ENCODE data around the gene CLMP. TPM values are rescaled to one million over a fixed set of nuclear protein-coding genes. Genes with fewer than 3 reads are reported as not detected.

The CLMP gene
- polyA plus RNA-seq, 2 of the 4 experiments (the other 2 are of a cell fraction) = 15.7 to 17.1 TPM

DNA sequence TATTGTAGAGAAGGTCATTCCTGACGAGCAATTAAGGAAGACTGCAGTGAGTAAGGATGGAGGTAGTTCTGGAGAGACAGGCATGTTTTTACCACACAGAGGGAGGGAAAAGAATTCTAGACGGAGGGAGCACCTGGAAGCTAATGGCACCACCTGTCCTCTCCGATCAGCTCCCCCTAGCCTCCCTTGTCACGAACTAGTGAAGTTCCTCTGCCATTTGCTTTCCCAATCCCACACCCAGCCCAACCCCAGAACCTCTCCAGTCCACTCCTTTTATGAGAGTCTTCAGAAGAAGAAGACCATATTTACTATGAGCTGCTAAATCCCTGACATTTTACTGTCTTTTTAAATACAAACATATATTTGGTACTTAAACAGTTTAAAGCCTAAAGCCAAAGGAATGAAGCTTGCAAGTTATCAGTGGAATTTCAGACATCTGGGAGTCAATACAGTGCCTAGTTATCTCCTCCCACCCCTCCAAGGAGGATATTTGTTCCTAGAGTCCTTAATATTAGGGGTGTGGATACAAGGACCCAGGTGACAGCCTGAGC lies 87.0 kb downstream of the CLMP start:
- no peak overlapping the region for H3K4me2 ChIP-seq
- WGBS (ENCODE audit: missing lambda C conversion rate) = 91% methylated on average over 4 of the region's 4 CpGs

DNA sequence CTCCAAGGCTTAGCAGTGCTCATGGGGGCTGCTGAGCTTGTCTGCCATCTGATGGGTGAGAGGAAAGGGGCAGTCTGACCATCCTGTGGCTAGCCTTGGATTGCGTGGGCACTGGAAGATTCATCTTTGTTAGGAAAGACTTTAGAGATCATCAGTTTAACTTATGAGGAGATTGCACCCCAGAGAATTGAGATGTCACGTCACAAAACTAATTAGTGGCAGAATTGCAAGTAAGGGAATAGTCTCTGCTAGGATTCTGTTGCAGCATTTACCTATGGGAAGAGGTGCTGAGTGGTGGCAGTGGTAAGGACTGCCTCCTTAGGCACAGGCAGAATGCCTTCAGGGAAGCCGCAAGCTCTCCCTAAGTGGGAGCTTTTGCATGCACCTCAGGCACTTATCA lies 90.4 kb downstream of the CLMP start:
- ChIA-PET CTCF (interaction anchor here (0.6 to 15.5 kb wide), 11 partner anchors 10 to 306 kb away, joined by 3 to 358 read pairs (median 6); no protein-coding TSS in a partner anchor), POLR2A (no interaction called here)
- FAIRE-seq (no peak), ATAC-seq (no peak), DNase-seq (ENCODE audit: low read depth in 1 of 2, low spot score in 1 of 2) (no peak)
- Histone ChIP-seq H3K4me1 (no peaks in the 10 kb centered on the region; the same call in 1 of the 3 replicates), H3K4me3 (no peak overlapping the region), H3K4me2 (no peak overlapping the region), H3K27ac (no peak overlapping the region), H3K9me3 (no peaks in the 10 kb centered on the region)
- 82% methylated on average over 3 of the region's 3 CpGs for WGBS (ENCODE audit: missing lambda C conversion rate)
- no peak for TF ChIP-seq POLR2A (IDR thresholded peaks at IDR 0.05; ENCODE audit: low read length)
- TF ChIP-seq TP53 (CRISPR knock-in tag; IDR thresholded peaks at IDR 0.05) = no peak
- TF ChIP-seq KDM1A (IDR thresholded peaks at IDR 0.05; ENCODE audit: low read depth) = no peak
- TF ChIP-seq, protein P1, sequence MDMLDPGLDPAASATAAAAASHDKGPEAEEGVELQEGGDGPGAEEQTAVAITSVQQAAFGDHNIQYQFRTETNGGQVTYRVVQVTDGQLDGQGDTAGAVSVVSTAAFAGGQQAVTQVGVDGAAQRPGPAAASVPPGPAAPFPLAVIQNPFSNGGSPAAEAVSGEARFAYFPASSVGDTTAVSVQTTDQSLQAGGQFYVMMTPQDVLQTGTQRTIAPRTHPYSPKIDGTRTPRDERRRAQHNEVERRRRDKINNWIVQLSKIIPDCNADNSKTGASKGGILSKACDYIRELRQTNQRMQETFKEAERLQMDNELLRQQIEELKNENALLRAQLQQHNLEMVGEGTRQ (IDR thresholded peaks at IDR 0.05) = no peak
- TF ChIP-seq, protein P2, sequence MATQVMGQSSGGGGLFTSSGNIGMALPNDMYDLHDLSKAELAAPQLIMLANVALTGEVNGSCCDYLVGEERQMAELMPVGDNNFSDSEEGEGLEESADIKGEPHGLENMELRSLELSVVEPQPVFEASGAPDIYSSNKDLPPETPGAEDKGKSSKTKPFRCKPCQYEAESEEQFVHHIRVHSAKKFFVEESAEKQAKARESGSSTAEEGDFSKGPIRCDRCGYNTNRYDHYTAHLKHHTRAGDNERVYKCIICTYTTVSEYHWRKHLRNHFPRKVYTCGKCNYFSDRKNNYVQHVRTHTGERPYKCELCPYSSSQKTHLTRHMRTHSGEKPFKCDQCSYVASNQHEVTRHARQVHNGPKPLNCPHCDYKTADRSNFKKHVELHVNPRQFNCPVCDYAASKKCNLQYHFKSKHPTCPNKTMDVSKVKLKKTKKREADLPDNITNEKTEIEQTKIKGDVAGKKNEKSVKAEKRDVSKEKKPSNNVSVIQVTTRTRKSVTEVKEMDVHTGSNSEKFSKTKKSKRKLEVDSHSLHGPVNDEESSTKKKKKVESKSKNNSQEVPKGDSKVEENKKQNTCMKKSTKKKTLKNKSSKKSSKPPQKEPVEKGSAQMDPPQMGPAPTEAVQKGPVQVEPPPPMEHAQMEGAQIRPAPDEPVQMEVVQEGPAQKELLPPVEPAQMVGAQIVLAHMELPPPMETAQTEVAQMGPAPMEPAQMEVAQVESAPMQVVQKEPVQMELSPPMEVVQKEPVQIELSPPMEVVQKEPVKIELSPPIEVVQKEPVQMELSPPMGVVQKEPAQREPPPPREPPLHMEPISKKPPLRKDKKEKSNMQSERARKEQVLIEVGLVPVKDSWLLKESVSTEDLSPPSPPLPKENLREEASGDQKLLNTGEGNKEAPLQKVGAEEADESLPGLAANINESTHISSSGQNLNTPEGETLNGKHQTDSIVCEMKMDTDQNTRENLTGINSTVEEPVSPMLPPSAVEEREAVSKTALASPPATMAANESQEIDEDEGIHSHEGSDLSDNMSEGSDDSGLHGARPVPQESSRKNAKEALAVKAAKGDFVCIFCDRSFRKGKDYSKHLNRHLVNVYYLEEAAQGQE (IDR thresholded peaks at IDR 0.05) = no peak
- TF ChIP-seq, protein P3, sequence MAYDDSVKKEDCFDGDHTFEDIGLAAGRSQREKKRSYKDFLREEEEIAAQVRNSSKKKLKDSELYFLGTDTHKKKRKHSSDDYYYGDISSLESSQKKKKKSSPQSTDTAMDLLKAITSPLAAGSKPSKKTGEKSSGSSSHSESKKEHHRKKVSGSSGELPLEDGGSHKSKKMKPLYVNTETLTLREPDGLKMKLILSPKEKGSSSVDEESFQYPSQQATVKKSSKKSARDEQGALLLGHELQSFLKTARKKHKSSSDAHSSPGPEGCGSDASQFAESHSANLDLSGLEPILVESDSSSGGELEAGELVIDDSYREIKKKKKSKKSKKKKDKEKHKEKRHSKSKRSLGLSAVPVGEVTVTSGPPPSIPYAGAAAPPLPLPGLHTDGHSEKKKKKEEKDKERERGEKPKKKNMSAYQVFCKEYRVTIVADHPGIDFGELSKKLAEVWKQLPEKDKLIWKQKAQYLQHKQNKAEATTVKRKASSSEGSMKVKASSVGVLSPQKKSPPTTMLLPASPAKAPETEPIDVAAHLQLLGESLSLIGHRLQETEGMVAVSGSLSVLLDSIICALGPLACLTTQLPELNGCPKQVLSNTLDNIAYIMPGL (CRISPR knock-in tag; IDR thresholded peaks at IDR 0.05; ENCODE audit: borderline replicate concordance) = no peak
- no peak for TF ChIP-seq BHLHE40 (IDR thresholded peaks at IDR 0.05; ENCODE audit: low read depth, low read length)
- TF ChIP-seq MYC (IDR thresholded peaks at IDR 0.05; ENCODE audit: borderline replicate concordance, low read length) = no peak
- no peak for TF ChIP-seq MAZ (IDR thresholded peaks at IDR 0.05; ENCODE audit: borderline replicate concordance, low read depth, low read length)
- TF ChIP-seq, protein P4, sequence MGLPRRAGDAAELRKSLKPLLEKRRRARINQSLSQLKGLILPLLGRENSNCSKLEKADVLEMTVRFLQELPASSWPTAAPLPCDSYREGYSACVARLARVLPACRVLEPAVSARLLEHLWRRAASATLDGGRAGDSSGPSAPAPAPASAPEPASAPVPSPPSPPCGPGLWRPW (IDR thresholded peaks at IDR 0.05) = no peak
- TF ChIP-seq HDAC2 (IDR thresholded peaks at IDR 0.05) = no peak
- TF ChIP-seq NFE2L2 (conservative IDR thresholded peaks at IDR 0.05; ENCODE audit: low read length) = no peak
- TF ChIP-seq FOSB (CRISPR knock-in tag; IDR thresholded peaks at IDR 0.05) = no peak
- no peak for TF ChIP-seq CHD4 (IDR thresholded peaks at IDR 0.05; ENCODE audit: borderline replicate concordance)

More for the DNA sequence above, 87.0 kb downstream of the CLMP start:
- no peaks in the 10 kb centered on the region for H3K9me3 ChIP-seq
- DNase-seq (ENCODE audit: low read depth in 1 of 2, low spot score in 1 of 2) = no peak
- no peak for ATAC-seq
- H3K27ac ChIP-seq = no peak overlapping the region
- ChIA-PET CTCF (interaction anchor here (0.7 to 15.5 kb wide), 7 partner anchors 74 to 211 kb away, joined by 3 to 358 read pairs (median 3); no protein-coding TSS in a partner anchor), POLR2A (no interaction called here)
- TF ChIP-seq, protein P5, sequence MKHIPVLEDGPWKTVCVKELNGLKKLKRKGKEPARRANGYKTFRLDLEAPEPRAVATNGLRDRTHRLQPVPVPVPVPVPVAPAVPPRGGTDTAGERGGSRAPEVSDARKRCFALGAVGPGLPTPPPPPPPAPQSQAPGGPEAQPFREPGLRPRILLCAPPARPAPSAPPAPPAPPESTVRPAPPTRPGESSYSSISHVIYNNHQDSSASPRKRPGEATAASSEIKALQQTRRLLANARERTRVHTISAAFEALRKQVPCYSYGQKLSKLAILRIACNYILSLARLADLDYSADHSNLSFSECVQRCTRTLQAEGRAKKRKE (CRISPR knock-in tag; IDR thresholded peaks at IDR 0.05; ENCODE audit: low read depth) = no peak
- TF ChIP-seq, protein P6, sequence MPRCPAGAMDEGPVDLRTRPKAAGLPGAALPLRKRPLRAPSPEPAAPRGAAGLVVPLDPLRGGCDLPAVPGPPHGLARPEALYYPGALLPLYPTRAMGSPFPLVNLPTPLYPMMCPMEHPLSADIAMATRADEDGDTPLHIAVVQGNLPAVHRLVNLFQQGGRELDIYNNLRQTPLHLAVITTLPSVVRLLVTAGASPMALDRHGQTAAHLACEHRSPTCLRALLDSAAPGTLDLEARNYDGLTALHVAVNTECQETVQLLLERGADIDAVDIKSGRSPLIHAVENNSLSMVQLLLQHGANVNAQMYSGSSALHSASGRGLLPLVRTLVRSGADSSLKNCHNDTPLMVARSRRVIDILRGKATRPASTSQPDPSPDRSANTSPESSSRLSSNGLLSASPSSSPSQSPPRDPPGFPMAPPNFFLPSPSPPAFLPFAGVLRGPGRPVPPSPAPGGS (IDR thresholded peaks at IDR 0.05) = no peak
- no peak for TF ChIP-seq RCOR1 (IDR thresholded peaks at IDR 0.05; ENCODE audit: low read depth, low read length)
- no peak for FAIRE-seq
- no peak overlapping the region for H3K4me3 ChIP-seq
- peaks cover 8% of the 10 kb centered on the region; the same call in 2 of the 3 replicates for H3K4me1 ChIP-seq
